Adrenal gland (tissue), 5 donors: ENCODE measurements around the gene ADAMTSL3.

Experiments used
- CTCF ChIP-seq, 6 experiments: fragments of 450-650 bp in 4 of 6; fragments of 200-600 bp in 2 of 6; sonication (generic) in 1 of 6; IDR thresholded peaks; 1 replicate in 5 of 6; 2 replicates in 1 of 6; pipeline versions ENCODE4 v1.5.1 to v1.8.0; 2016 to 2021; ENCODE audit warnings: antibody characterized with exemption in 6 of 6, mild to moderate bottlenecking in 2 of 6, moderate library complexity in 1 of 6
- POLR2A ChIP-seq, 2 donors: fragments of 450-650 bp; IDR thresholded peaks; one replicate each; pipeline ENCODE4 v1.6.1; 2017; ENCODE audit warnings: antibody characterized with exemption in 2 of 2, mild to moderate bottlenecking in 2 of 2, moderate library complexity in 1 of 2
- donor health status: DM: no; HTN: no; CAD: no.

- TF ChIP-seq CTCF (IDR thresholded peaks at IDR 0.05) (no peak), POLR2A (IDR thresholded peaks at IDR 0.05) (no peak)
Measured at GRCh38 chr15:83818591-83818990, 164.7 kb downstream of the ADAMTSL3 start.
